ENCODE results near the gene TSTD2. TPM values are rescaled to one million over a fixed set of nuclear protein-coding genes. Genes with fewer than 3 reads are reported as not detected.

Gene TSTD2
- total RNA-seq, 3 donors from 2014 or later, result 21.8 to 25.9 (median 24.4) TPM

- Histone ChIP-seq H3K4me1 (no peaks in the 10 kb centered on the region), H3K27me3 (no peaks in the 10 kb centered on the region), H3K4me3 (no peak overlapping the region), H3K9me3 (no peaks in the 10 kb centered on the region), H3K27ac (no peak overlapping the region), H3K36me3 (peaks cover 6% of the 10 kb centered on the region)
- no peak for TF ChIP-seq POLR2AphosphoS5 (IDR thresholded peaks at IDR 0.05)
- no peak for TF ChIP-seq CTCF (IDR thresholded peaks at IDR 0.05)
- no peak for TF ChIP-seq POLR2A (IDR thresholded peaks at IDR 0.05)
- DNase-seq (ENCODE audit: low spot score in 2 of 2), result no peak
- intact Hi-C loops (cut with DNase I; ENCODE audit: low total_unique reads), result no loop called here
Measured at GRCh38 chr9:97670586-97670985, 37.4 kb upstream of the TSTD2 start.

- intact Hi-C loops (cut with DNase I; ENCODE audit: low total_unique reads), result no loop called here
- Histone ChIP-seq H3K9me3 (no peaks in the 10 kb centered on the region), H3K27ac (no peak overlapping the region), H3K36me3 (peaks cover 6% of the 10 kb centered on the region), H3K27me3 (no peaks in the 10 kb centered on the region), H3K4me3 (no peak overlapping the region), H3K4me1 (no peaks in the 10 kb centered on the region)
- TF ChIP-seq CTCF (IDR thresholded peaks at IDR 0.05) (no peak), POLR2AphosphoS5 (IDR thresholded peaks at IDR 0.05) (no peak), POLR2A (IDR thresholded peaks at IDR 0.05) (no peak)
- DNase-seq (ENCODE audit: low spot score in 2 of 2), result no peak
Measured at GRCh38 chr9:97668485-97668884, 35.3 kb upstream of the TSTD2 start.

GRCh38 chr9:97666907-97667686 is 33.9 kb upstream of the TSTD2 start:
- Histone ChIP-seq H3K9me3 (no peaks in the 10 kb centered on the region), H3K4me1 (no peaks in the 10 kb centered on the region), H3K27me3 (no peaks in the 10 kb centered on the region), H3K36me3 (peaks cover 6% of the 10 kb centered on the region), H3K27ac (no peak overlapping the region), H3K4me3 (no peak overlapping the region)
- TF ChIP-seq CTCF (IDR thresholded peaks at IDR 0.05), result no peak
- TF ChIP-seq POLR2AphosphoS5 (IDR thresholded peaks at IDR 0.05), result no peak
- TF ChIP-seq POLR2A (IDR thresholded peaks at IDR 0.05), result no peak
- intact Hi-C loops (cut with DNase I; ENCODE audit: low total_unique reads), result no loop called here
- DNase-seq (ENCODE audit: low spot score in 2 of 2), result no peak

GRCh38 chr9:97665742-97666141 is 32.6 kb upstream of the TSTD2 start:
- H3K27ac ChIP-seq, result no peak overlapping the region
- H3K9me3 ChIP-seq, result no peaks in the 10 kb centered on the region
- H3K4me3 ChIP-seq, result no peak overlapping the region
- TF ChIP-seq POLR2AphosphoS5 (IDR thresholded peaks at IDR 0.05) (no peak), POLR2A (IDR thresholded peaks at IDR 0.05) (no peak), CTCF (IDR thresholded peaks at IDR 0.05) (no peak)
- H3K27me3 ChIP-seq, result no peaks in the 10 kb centered on the region
- intact Hi-C loops (cut with DNase I; ENCODE audit: low total_unique reads), result no loop called here
- H3K4me1 ChIP-seq, result no peaks in the 10 kb centered on the region
- peaks cover 6% of the 10 kb centered on the region for H3K36me3 ChIP-seq
- DNase-seq (ENCODE audit: low spot score in 2 of 2), result no peak

- intact Hi-C loops (cut with DNase I; ENCODE audit: low total_unique reads), result no loop called here
- Histone ChIP-seq H3K4me1 (no peaks in the 10 kb centered on the region), H3K36me3 (peaks cover 3% of the 10 kb centered on the region), H3K9me3 (no peaks in the 10 kb centered on the region), H3K4me3 (no peak overlapping the region), H3K27ac (no peak overlapping the region), H3K27me3 (no peaks in the 10 kb centered on the region)
- no peak for TF ChIP-seq POLR2AphosphoS5 (IDR thresholded peaks at IDR 0.05)
- no peak for TF ChIP-seq POLR2A (IDR thresholded peaks at IDR 0.05)
- TF ChIP-seq CTCF (IDR thresholded peaks at IDR 0.05), result no peak
- no peak for DNase-seq (ENCODE audit: low spot score in 2 of 2)
Measured at GRCh38 chr9:97660847-97661246, 27.7 kb upstream of the TSTD2 start.
